Stimulated activated CD4-positive, alpha-beta T cell treated with anti-CD3 and anti-CD28 coated beads, Interleukin-1b, Interleukin-23, amount 100 ng/mL, for 48 hours (primary cell): ENCODE measurements around the gene HS1BP3.

Experiments
- DNase-seq: peaks from one replicate; pipeline ENCODE4 v3.0.0-alpha.2; 2020

HS1BP3 gene

DNA sequence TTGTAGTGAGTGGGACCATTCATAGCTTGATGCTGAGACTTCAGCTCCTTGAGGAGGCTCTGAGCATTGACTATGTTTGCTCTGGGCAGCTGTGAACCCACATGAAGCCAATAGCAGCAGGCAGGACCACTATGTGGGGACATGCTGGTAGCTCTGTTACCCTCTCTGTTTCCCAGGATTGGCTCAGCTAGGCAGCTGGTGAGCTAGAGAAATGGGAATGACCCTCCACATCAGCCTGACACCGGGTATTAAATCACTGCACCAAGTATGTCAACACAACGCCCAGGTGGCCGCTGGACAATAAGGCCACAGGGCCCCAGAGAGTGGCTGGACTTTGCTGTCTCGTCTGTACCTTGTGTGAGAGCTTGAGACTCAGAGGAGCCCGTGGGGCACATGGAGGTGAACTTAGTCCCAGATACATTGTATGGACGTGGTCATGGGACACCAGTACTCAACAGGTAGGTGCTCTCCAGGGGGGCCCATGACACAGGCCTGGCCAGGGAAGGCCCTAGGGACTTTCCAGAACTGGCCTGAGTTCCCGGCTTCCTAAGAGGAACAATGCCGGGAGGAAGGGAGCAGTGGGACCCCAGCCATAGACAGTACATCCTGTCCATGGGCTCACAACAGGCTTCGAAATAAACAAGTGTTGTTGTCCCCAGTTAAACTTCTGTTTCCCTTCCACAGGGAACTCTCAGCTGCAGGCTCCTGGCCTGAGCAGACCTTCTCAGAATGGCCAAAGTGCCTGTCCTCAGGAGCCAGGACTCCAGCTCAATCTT lies 35.2 kb downstream of the HS1BP3 start:
- no peak for DNase-seq

DNA sequence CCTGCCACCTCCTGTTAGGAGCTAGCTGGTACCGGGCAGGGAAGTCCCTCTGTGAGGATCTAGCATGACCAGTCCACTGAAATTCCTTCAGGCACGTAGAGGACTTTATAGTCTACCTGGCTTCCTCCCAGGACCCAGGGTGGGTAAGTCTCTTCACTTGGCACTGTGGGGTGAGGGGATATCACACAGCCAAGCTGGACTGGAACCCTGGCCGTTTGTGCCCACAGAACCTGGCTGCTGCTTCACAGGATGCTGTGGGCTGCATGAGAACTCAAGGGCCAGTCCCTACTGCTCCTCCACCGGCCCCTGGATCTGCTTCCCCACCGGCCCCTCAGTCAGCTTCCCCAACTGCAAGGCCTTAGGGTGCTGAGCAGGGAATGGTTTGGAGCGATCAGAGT lies 35.8 kb downstream of the HS1BP3 start:
- no peak for DNase-seq

DNA sequence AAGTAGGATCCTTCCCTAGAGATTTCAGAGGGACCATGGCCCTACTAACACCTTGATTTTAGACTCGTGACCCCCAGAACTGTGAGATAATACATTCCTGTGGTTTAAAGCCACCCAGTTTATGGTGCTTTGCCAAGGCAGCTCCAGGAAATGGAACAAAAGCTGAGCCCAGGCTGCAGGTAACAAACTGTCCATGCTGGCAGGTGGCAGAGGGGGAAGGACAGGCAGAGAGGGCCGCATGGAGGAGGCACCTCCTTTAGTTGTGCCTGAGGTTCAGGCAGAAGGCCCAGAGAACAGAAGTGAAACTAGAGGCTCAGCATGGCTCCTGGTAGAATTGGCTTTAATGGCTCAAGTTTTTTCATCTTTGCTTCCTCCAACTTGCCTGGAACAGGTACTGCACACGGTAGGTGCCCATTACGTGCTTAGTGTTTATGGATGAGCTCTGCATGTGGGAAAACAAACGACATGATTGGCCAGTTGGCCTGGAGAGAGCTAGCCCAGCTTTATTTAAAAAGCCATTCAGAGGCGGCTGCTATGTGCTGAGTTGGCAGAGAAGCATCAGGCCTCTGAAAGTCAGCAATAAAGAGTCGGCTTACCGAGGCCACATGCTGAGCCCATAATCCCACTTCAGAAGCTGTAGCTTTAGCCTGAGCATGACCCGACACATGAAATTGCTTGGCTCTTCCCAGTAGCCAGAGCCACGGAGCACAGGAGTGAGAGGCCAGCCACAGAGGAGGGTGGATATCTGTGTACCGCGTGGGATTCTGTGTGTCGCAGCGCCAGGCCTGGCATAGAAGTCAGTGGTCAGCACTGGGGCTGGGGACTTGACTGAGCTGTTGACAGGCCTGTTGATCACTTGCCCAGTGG lies 36.5 kb downstream of the HS1BP3 start:
- no peak for DNase-seq

- DNase-seq = no peak
Observed at GRCh38 chr2:20612925-20613916, 37.7 kb downstream of the HS1BP3 start.

GRCh38 chr2:20611844-20612356 lies 39.0 kb downstream of the HS1BP3 start:
- no peak for DNase-seq

DNA sequence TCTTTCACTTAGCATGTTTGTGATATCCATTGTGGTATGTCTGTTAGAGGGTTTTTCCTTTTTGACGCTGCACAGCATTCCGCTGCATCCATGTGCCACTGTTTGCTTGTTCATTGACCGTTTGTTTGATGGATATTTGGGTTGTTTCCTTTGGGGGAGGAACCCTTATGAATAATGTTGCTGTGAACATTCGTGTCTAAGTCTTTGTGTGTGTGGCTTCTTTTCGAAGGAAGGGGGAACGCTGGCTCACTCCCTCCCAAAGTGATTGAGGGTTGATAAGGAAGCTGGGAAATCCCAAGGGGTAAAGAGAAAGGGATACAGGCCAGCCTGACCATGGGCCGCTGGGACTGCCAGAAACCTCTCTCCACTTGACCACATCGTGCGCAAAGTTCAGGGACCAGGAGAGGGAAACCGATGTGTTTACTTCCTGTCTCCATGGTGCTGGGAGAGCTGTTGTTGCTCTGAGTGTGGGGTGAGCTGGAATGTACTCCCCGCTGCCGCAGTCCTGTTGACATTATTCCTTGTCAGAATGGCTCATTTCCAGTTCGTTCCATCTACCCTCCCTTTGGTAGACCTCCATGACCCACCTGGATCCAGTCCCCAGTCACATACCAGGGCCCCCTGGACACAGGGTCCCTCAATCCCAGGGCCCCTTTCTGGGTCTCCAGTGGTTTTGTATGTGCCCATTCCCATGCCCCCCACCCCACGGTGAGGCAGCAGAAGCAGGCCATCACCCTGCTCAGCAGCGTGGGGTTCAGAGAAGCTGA lies 39.6 kb downstream of the HS1BP3 start:
- DNase-seq = no peak

- no peak for DNase-seq
Observed at GRCh38 chr2:20609995-20610357, 40.9 kb downstream of the HS1BP3 start.

DNA sequence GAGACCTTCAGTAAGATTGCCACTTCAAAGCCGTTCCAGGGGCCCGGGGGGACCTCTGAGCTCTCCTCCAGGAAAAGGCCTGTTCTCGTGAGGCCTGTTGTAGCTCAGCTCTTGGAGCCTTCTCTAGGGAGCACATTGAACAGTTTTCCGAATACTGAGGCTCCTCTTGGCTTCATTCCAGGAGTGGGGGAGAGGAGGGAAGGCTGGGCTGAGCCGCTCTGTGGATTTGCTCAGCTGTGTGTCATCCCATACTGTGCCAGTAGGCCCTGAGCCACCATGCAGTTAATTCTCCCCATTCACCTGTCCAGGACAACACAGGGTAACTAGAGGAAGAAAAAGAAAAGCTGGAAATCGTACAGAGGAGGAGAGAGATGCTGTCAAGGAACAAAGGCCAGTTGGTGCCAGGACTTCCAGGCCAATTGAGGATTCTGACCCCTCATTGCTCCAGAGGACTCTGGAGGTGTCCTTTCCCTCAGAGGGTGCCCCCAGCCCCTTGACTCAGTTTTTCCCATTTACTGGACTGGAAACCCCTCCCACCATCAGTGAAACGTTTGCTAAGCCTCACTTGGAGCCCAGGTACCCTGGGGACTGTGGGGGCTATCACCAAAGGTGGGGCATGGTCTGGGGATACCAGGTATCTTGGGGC lies 41.4 kb downstream of the HS1BP3 start:
- no peak for DNase-seq

GRCh38 chr2:20608666-20609348 lies 42.1 kb downstream of the HS1BP3 start:
- no peak for DNase-seq

- no peak for DNase-seq
Observed at GRCh38 chr2:20607446-20607845, 43.5 kb downstream of the HS1BP3 start.

GRCh38 chr2:20606198-20606597 lies 44.7 kb downstream of the HS1BP3 start:
- DNase-seq = no peak

GRCh38 chr2:20604951-20605381 lies 45.9 kb downstream of the HS1BP3 start:
- DNase-seq = no peak

GRCh38 chr2:20604401-20604911 lies 46.4 kb downstream of the HS1BP3 start:
- DNase-seq = no peak

DNA sequence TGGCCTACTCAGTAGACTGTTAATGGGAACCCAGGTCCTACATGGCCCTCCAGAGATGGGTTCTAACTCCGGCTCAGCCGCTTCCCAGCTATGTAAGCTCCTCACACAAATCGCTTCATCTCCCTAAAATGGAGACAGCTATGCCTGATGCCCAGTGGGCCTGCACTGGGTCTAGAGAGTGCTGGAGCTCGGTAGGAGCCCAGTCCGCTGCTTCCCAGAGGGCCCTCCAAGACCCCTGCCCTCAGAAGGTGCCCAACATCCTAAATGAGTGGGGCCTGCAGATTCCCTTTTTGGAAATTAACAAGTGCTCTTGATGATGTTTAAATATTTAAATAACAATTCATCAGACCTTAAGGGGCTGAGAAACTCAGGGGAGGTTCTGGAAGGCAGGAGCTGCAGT lies 47.1 kb downstream of the HS1BP3 start:
- DNase-seq = no peak

DNA sequence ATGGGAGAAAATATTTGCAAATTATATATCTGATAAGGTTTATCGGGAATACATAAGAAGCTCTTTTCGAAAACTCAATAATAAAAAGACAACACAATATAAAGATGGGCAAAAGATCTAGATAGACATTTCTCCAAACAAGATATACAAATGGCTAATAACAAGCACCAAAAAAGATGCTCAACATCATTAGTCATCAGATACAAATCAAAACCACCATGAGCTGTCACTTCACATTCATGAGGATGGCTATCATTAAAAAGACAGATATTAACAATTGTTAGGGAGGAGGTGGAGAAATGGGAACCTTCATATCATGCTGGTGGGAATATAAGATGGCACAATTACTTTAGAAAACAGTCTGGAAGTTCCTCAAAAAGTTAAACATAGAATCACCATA lies 48.1 kb downstream of the HS1BP3 start:
- DNase-seq = no peak

- no peak for DNase-seq
Observed at GRCh38 chr2:20600756-20601325, 50.1 kb downstream of the HS1BP3 start.

GRCh38 chr2:20599861-20600461 lies 50.9 kb downstream of the HS1BP3 start:
- DNase-seq = no peak

GRCh38 chr2:20599001-20599600 lies 51.8 kb downstream of the HS1BP3 start:
- DNase-seq = no peak

DNA sequence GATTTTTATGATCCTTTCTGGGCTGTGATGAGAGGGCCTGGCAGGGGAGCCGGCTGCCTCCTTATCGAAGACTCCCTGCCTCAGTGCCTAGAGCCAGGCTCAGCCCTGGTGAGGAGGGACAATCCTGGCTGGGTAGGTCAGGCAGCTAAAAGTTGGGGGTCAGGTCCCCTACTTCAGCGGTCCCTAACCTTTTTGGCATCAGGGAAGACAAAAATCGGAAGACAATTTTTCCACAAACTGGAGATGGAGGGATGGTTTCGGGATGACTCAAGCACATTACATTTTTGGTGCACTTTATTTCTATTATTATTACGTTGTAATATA lies 53.1 kb downstream of the HS1BP3 start:
- no peak for DNase-seq
